ENCODE results near the gene WIPF1. TPM values are rescaled to one million over a fixed set of nuclear protein-coding genes. Genes with fewer than 3 reads are reported as not detected.

The WIPF1 gene
- total and polyA plus RNA-seq, 2 donors (not counting 3 experiments of a cell fraction or from before 2014, with no cell fraction given): 15.3 to 42.0 TPM

GRCh38 chr2:174561283-174561971 is 36.2 kb downstream of the WIPF1 start:
- no peak overlapping the region for H3K4me2 ChIP-seq (ENCODE audit: insufficient read depth, low read length)
- no peak overlapping the region for H2AFZ ChIP-seq (ENCODE audit: low read depth, low read length)
- TF ChIP-seq GATA2 (IDR thresholded peaks at IDR 0.05; ENCODE audit: insufficient read depth, insufficient read length, low read depth, low read length) (no peak), JUN (IDR thresholded peaks at IDR 0.05; ENCODE audit: borderline replicate concordance, insufficient read depth, insufficient read length, low read depth) (no peak), POLR2A (IDR thresholded peaks at IDR 0.05; ENCODE audit: low read depth, low read length) (no peak), FOS (IDR thresholded peaks at IDR 0.05; ENCODE audit: borderline replicate concordance, insufficient read depth, low read length) (no peak), MAX (IDR thresholded peaks at IDR 0.05; ENCODE audit: insufficient read depth, insufficient read length) (no peak), EZH2 (IDR thresholded peaks at IDR 0.05; ENCODE audit: borderline replicate concordance, low read depth, low read length, severe bottlenecking) (no peak), MYC (IDR thresholded peaks at IDR 0.05; ENCODE audit: low read depth, low read length) (no peak), POLR2AphosphoS5 (IDR thresholded peaks at IDR 0.05; ENCODE audit: insufficient read depth, low read depth, low read length) (no peak)
- TF ChIP-seq, protein P1, sequence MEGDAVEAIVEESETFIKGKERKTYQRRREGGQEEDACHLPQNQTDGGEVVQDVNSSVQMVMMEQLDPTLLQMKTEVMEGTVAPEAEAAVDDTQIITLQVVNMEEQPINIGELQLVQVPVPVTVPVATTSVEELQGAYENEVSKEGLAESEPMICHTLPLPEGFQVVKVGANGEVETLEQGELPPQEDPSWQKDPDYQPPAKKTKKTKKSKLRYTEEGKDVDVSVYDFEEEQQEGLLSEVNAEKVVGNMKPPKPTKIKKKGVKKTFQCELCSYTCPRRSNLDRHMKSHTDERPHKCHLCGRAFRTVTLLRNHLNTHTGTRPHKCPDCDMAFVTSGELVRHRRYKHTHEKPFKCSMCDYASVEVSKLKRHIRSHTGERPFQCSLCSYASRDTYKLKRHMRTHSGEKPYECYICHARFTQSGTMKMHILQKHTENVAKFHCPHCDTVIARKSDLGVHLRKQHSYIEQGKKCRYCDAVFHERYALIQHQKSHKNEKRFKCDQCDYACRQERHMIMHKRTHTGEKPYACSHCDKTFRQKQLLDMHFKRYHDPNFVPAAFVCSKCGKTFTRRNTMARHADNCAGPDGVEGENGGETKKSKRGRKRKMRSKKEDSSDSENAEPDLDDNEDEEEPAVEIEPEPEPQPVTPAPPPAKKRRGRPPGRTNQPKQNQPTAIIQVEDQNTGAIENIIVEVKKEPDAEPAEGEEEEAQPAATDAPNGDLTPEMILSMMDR (IDR thresholded peaks at IDR 0.05; ENCODE audit: extremely low read depth in 1 of 2, insufficient read depth in 1 of 2, low read depth in 1 of 2, low read length in 2 of 2): no peak
- no peaks in the 10 kb centered on the region for H4K20me1 ChIP-seq (replicated peaks; ENCODE audit: control insufficient read depth, extremely low read depth, insufficient read depth, low read length)
- peaks cover 0 to 5% of the 10 kb centered on the region in 2 experiments for H3K36me3 ChIP-seq (ENCODE audit: control insufficient read depth in 2 of 2, extremely low read depth in 1 of 2, insufficient read depth in 2 of 2, low read length in 2 of 2)
- intact Hi-C loops (cut with micrococcal nuclease) (no loop called here), dilution Hi-C loops (cut with MboI; ENCODE audit: extremely low pct_ligation_motif_present, low sequenced_read_pairs) (no loop called here)
- no peak overlapping the region for H3K27ac ChIP-seq (ENCODE audit: insufficient read depth, low read depth, low read length)
- FAIRE-seq (no peak), DNase-seq (ENCODE audit: low read depth, low spot score) (peak; percentile 55)
- H3K4me1 ChIP-seq (ENCODE audit: control insufficient read depth, extremely low read depth, insufficient read depth, low read length): no peaks in the 10 kb centered on the region
- no peaks in the 10 kb centered on the region for H3K9me3 ChIP-seq (replicated peaks; ENCODE audit: control insufficient read depth, insufficient read depth, low read length)
- ChIA-PET CTCF (interaction anchor here (0.7 to 1.5 kb wide), 3 partner anchors 14 to 102 kb away, joined by 3 to 6 read pairs (median 4); no protein-coding TSS in a partner anchor), POLR2A (no interaction called here)
- no peaks in the 10 kb centered on the region for H3K79me2 ChIP-seq (ENCODE audit: control insufficient read depth, insufficient read depth, low read length)
- no peaks in the 10 kb centered on the region for H3K9me1 ChIP-seq (replicated peaks; ENCODE audit: control insufficient read depth, extremely low read depth, insufficient read depth, low read length)
- H3K27me3 ChIP-seq (ENCODE audit: control insufficient read depth in 2 of 2, insufficient read depth in 2 of 2, low read length in 2 of 2): no peaks in the 10 kb centered on the region
- BruUV-seq (replicated peaks): no TSS peak
- H3K4me3 ChIP-seq (replicated peaks in 1 of 3; ENCODE audit: insufficient read depth in 1 of 3, low read depth in 1 of 3, low read length in 3 of 3): no peak overlapping the region
- no peak overlapping the region for H3K9ac ChIP-seq (replicated peaks; ENCODE audit: extremely low read depth, insufficient read depth, low read length)

All from endothelial cell of umbilical vein (primary cell).